Testis (tissue), 2 donors: ENCODE data around the gene GSTT4.
"Not testable (repeated sequence)": the region's sequence is repeated elsewhere in the genome, so short reads cannot be mapped to it uniquely, and the experiment has no call there.

Source experiments
- POLR2A ChIP-seq: fragments of 450-650 bp; IDR thresholded peaks from one replicate; pipeline ENCODE4 v1.6.1; 2017; ENCODE audit warnings: antibody characterized with exemption, mild to moderate bottlenecking, moderate library complexity
- TF ChIP-seq, protein P1 (sequence below), 3 experiments: fragments of 450-650 bp in 2 of 3; fragments of 200-600 bp in 1 of 3; sonication (generic) in 1 of 3; IDR thresholded peaks; one replicate each; pipeline ENCODE4 v1.5.1; 2016 to 2019; ENCODE audit warnings: antibody characterized with exemption in 3 of 3, mild to moderate bottlenecking in 2 of 3, moderate library complexity in 1 of 3

DNA sequence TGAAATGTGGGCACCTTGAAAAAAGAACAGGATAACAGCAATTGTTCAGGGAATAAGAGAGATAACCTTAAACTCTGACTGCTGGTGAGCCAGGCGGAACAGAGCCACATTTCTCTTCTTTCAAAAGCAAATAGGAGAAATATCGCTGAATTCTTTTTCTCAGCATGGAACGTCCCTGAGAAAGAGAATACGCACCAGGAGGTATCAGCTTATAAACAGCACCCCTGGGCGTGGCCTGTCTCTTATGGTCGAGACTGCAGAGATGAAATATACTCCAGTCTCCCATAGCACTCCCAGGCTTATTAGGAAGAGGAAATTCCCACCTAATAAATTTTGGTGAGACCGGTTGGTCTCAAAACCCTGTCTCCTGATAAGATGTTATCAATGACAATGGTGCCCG lies 49.4 kb downstream of the GSTT4 start:
- TF ChIP-seq POLR2A: not testable (repeated sequence)
- TF ChIP-seq, protein P1, sequence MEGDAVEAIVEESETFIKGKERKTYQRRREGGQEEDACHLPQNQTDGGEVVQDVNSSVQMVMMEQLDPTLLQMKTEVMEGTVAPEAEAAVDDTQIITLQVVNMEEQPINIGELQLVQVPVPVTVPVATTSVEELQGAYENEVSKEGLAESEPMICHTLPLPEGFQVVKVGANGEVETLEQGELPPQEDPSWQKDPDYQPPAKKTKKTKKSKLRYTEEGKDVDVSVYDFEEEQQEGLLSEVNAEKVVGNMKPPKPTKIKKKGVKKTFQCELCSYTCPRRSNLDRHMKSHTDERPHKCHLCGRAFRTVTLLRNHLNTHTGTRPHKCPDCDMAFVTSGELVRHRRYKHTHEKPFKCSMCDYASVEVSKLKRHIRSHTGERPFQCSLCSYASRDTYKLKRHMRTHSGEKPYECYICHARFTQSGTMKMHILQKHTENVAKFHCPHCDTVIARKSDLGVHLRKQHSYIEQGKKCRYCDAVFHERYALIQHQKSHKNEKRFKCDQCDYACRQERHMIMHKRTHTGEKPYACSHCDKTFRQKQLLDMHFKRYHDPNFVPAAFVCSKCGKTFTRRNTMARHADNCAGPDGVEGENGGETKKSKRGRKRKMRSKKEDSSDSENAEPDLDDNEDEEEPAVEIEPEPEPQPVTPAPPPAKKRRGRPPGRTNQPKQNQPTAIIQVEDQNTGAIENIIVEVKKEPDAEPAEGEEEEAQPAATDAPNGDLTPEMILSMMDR (IDR thresholded peaks at IDR 0.05): not testable (repeated sequence)
